Rectal smooth muscle tissue (tissue), 1 donor: Measurements from ENCODE around the gene LTB.
"Not testable (repeated sequence)": the region's sequence is repeated elsewhere in the genome, so short reads cannot be mapped to it uniquely, and the experiment has no call there.

Experiments
- H3K27ac ChIP-seq: one replicate; pipeline ENCODE4 v1.7.0; 2013; ENCODE audit warnings: low read depth, low read length, inconsistent platforms
- H3K27me3 ChIP-seq: one replicate; pipeline ENCODE4 v1.7.0; 2013; ENCODE audit warnings: low read length; ENCODE audit not compliant: control insufficient read depth, insufficient read depth
- H3K36me3 ChIP-seq: one replicate; pipeline ENCODE4 v1.7.0; 2013; ENCODE audit warnings: low read length; ENCODE audit not compliant: control insufficient read depth, insufficient read depth
- H3K4me1 ChIP-seq: one replicate; pipeline ENCODE4 v1.7.0; 2013; ENCODE audit warnings: low read length; ENCODE audit not compliant: control insufficient read depth, insufficient read depth
- H3K4me3 ChIP-seq: one replicate; pipeline ENCODE4 v1.7.0; 2013; ENCODE audit warnings: low read length
- H3K9ac ChIP-seq: one replicate; pipeline ENCODE4 v1.7.0; 2013; ENCODE audit warnings: low read length

The LTB gene

GRCh38 chr6:31590691-31591090, 8.5 kb upstream of the LTB start:
- not testable (repeated sequence) for H3K27ac ChIP-seq, H3K9ac ChIP-seq, H3K4me1 ChIP-seq, H3K4me3 ChIP-seq, H3K36me3 ChIP-seq, H3K27me3 ChIP-seq

GRCh38 chr6:31588871-31589650, 6.8 kb upstream of the LTB start:
- Histone ChIP-seq H3K27ac (no peak overlapping the region), H3K27me3 (peaks cover 5% of the 10 kb centered on the region), H3K36me3 (no peaks in the 10 kb centered on the region), H3K9ac (no peak overlapping the region), H3K4me3 (no peak overlapping the region), H3K4me1 (no peaks in the 10 kb centered on the region)

- Histone ChIP-seq H3K9ac (peak overlapping the region; percentile 29), H3K27me3 (peaks cover 5% of the 10 kb centered on the region), H3K4me1 (no peaks in the 10 kb centered on the region), H3K36me3 (no peaks in the 10 kb centered on the region), H3K27ac (no peak overlapping the region), H3K4me3 (no peak overlapping the region)
These were observed 5.9 kb upstream of the LTB start for GRCh38 chr6:31587791-31588777.

GRCh38 chr6:31586599-31587281, 4.5 kb upstream of the LTB start:
- H3K27ac ChIP-seq: no peak overlapping the region
- H3K9ac ChIP-seq: no peak overlapping the region
- no peaks in the 10 kb centered on the region for H3K36me3 ChIP-seq
- no peaks in the 10 kb centered on the region for H3K4me1 ChIP-seq
- peaks cover 5% of the 10 kb centered on the region for H3K27me3 ChIP-seq
- no peak overlapping the region for H3K4me3 ChIP-seq

GRCh38 chr6:31586008-31586407, 3.8 kb upstream of the LTB start, which contains the start of gene LST1:
Gene LST1 (plus strand): TSS chr6:31586277. CDS start chr6:31587300, 1,023 bp downstream.
- Histone ChIP-seq H3K27ac (no peak within 1 kb of the TSS), H3K36me3 (no peaks in the 10 kb centered on the region), H3K4me1 (no peaks in the 10 kb centered on the region), H3K27me3 (peaks cover 5% of the 10 kb centered on the region), H3K4me3 (no peak within 1 kb of the TSS), H3K9ac (no peak within 1 kb of the TSS)

GRCh38 chr6:31585491-31585890, 3.3 kb upstream of the LTB start:
- H3K4me3 ChIP-seq: no peak overlapping the region
- H3K4me1 ChIP-seq: no peaks in the 10 kb centered on the region
- H3K9ac ChIP-seq: no peak overlapping the region
- H3K27ac ChIP-seq: no peak overlapping the region
- no peaks in the 10 kb centered on the region for H3K36me3 ChIP-seq
- H3K27me3 ChIP-seq: peaks cover 5% of the 10 kb centered on the region

- Histone ChIP-seq H3K4me1 (no peaks in the 10 kb centered on the region), H3K27ac (peak overlapping the region; percentile 86), H3K4me3 (peak overlapping the region; percentile 97), H3K9ac (peak overlapping the region; percentile 97), H3K36me3 (no peaks in the 10 kb centered on the region), H3K27me3 (no peaks in the 10 kb centered on the region)
These were observed 592 bp downstream of the LTB start for GRCh38 chr6:31581434-31582229.

GRCh38 chr6:31580807-31581433, 1.3 kb downstream of the LTB start:
- Histone ChIP-seq H3K27ac (peak overlapping the region; percentile 86), H3K4me3 (peak overlapping the region; percentile 97), H3K4me1 (no peaks in the 10 kb centered on the region), H3K36me3 (no peaks in the 10 kb centered on the region), H3K9ac (peak overlapping the region; percentile 97), H3K27me3 (no peaks in the 10 kb centered on the region)

GRCh38 chr6:31580438-31580740, 1.8 kb downstream of the LTB start:
- Histone ChIP-seq H3K27me3 (no peaks in the 10 kb centered on the region), H3K4me1 (no peaks in the 10 kb centered on the region), H3K9ac (peak overlapping the region; percentile 8), H3K4me3 (peak overlapping the region; percentile 97), H3K27ac (peak overlapping the region; percentile 86), H3K36me3 (no peaks in the 10 kb centered on the region)

GRCh38 chr6:31579546-31580437, 2.4 kb downstream of the LTB start:
- Histone ChIP-seq H3K9ac (no peak overlapping the region), H3K4me3 (no peak overlapping the region)

GRCh38 chr6:31579119-31579505, 3.1 kb downstream of the LTB start:
- Histone ChIP-seq H3K9ac (no peak overlapping the region), H3K27me3 (no peaks in the 10 kb centered on the region), H3K4me1 (peaks cover 3% of the 10 kb centered on the region), H3K36me3 (no peaks in the 10 kb centered on the region), H3K27ac (no peak overlapping the region), H3K4me3 (no peak overlapping the region)

More at GRCh38 chr6:31579546-31580437, 2.4 kb downstream of the LTB start:
- H3K27me3 ChIP-seq: no peaks in the 10 kb centered on the region
- H3K4me1 ChIP-seq: peaks cover 3% of the 10 kb centered on the region
- H3K36me3 ChIP-seq: no peaks in the 10 kb centered on the region
- no peak overlapping the region for H3K27ac ChIP-seq
